HCT116 (cell line): Measurements from ENCODE around the gene RSAD1. TPM values are rescaled to one million over a fixed set of nuclear protein-coding genes. Genes with fewer than 3 reads are reported as not detected.

Source experiments
- ATAC-seq: fragments of 200-7000 bp; cut with Tn5 transposase; 2 replicates; pipeline ENCODE4 v1.9.1; 2020; ENCODE audit warnings: mild to moderate bottlenecking, moderate library complexity
- BruUV-seq: library from RNA; stranded (reverse); fragments of 400-500 nt; replicated peaks from 2 replicates; lab custom pipeline; 2021; lab: Mats Ljungman, UMichigan
- CTCF ChIA-PET: fragments of 300-600 bp; sonication (Branson Sonifier 250); formaldehyde crosslinking; loops from one replicate; lab custom pipeline; 2021; ENCODE audit warnings: antibody characterized with exemption; lab: Charles Lee
- POLR2A ChIA-PET: fragments of 300-600, 350-600 bp; sonication (Branson Sonifier 250); formaldehyde crosslinking; loops from one replicate; lab custom pipeline; 2021; ENCODE audit warnings: antibody characterized with exemption; lab: Charles Lee
- RAD21 ChIA-PET, 2 experiments: fragments of 300-600 bp; sonication (Branson Sonifier 250); formaldehyde crosslinking; loops; one replicate each; lab custom pipeline; 2023; ENCODE audit warnings: low total read pairs in 2 of 2; ENCODE audit not compliant: uncharacterized antibody in 2 of 2, unreplicated experiment in 2 of 2, low non-redundant PET in 1 of 2; lab: Charles Lee
- DNase-seq: peaks from one replicate; pipeline ENCODE4 v3.0.0-alpha.2; 2010; ENCODE audit warnings: low read depth, low spot score
- H2AFZ ChIP-seq: fragments of 200-600 bp; shearing (Covaris generic), sonication (generic); 2 replicates; pipeline ENCODE4 v1.6.1; 2017; ENCODE audit warnings: low read depth, mixed run types, mixed read lengths, antibody characterized with exemption, low read length; ENCODE audit not compliant: poor library complexity, severe bottlenecking
- H3K27ac ChIP-seq: 2 replicates; pipeline ENCODE4 v1.5.1; 2012; ENCODE audit warnings: low read depth, low read length
- H3K27me3 ChIP-seq: fragments of 200-600 bp; sonication (generic); 2 replicates; pipeline ENCODE4 v1.6.1; 2016; ENCODE audit warnings: mixed run types, low read length, mixed read lengths; ENCODE audit not compliant: insufficient read depth
- H3K36me3 ChIP-seq, 2 experiments: fragments of 200-500 bp in 1 of 2; fragments of 200-600 bp in 1 of 2; sonication (Bioruptor generic) in 1 of 2; sonication (generic) in 1 of 2; 2 replicates each; pipeline versions ENCODE4 v1.5.1 to v1.6.1; 2014 to 2016; ENCODE audit warnings: low read length in 2 of 2, inconsistent platforms in 1 of 2, mixed read lengths in 1 of 2, mixed run types in 1 of 2; ENCODE audit not compliant: insufficient read depth in 2 of 2, control insufficient read depth in 1 of 2
- H3K4me1 ChIP-seq, 2 experiments: fragments of 200-600 bp in 1 of 2; sonication (generic) in 1 of 2; 2 replicates each; pipeline versions ENCODE4 v1.5.1 to v1.6.1; 2012 to 2017; ENCODE audit warnings: low read length in 2 of 2, inconsistent platforms in 1 of 2, mild to moderate bottlenecking in 1 of 2, mixed read lengths in 1 of 2, mixed run types in 1 of 2, moderate library complexity in 1 of 2; ENCODE audit not compliant: insufficient read depth in 2 of 2, control insufficient read depth in 1 of 2
- H3K4me2 ChIP-seq: fragments of 200-600 bp; sonication (generic); 2 replicates; pipeline ENCODE4 v1.6.1; 2017; ENCODE audit warnings: mixed run types, low read length, mixed read lengths
- H3K4me3 ChIP-seq, 2 experiments: fragments of 200-600 bp in 1 of 2; sonication (generic) in 1 of 2; replicated peaks in 1 of 2; 2 replicates each; pipeline ENCODE4 v1.5.1; 2011 to 2016; ENCODE audit warnings: low read length in 2 of 2, control low read depth in 1 of 2, low read depth in 1 of 2, mild to moderate bottlenecking in 1 of 2, mixed read lengths in 1 of 2, mixed run types in 1 of 2
- H3K79me2 ChIP-seq: fragments of 200-600 bp; sonication (generic); 2 replicates; pipeline ENCODE4 v1.6.1; 2017; ENCODE audit warnings: mild to moderate bottlenecking, mixed run types, low read length, moderate library complexity, mixed read lengths; ENCODE audit not compliant: insufficient read depth
- H3K9ac ChIP-seq: fragments of 200-600 bp; sonication (generic); 2 replicates; pipeline ENCODE4 v1.6.1; 2016; ENCODE audit warnings: low read length, mixed read lengths
- H3K9me2 ChIP-seq: fragments of 200-600 bp; sonication (generic), shearing (Covaris generic); 2 replicates; pipeline ENCODE4 v1.6.1; 2017; ENCODE audit warnings: mixed run types, mild to moderate bottlenecking, moderate library complexity; ENCODE audit not compliant: insufficient read depth
- H3K9me3 ChIP-seq, 2 experiments: fragments of 200-500 bp in 1 of 2; fragments of 200-600 bp in 1 of 2; sonication (Bioruptor generic) in 1 of 2; sonication (generic) in 1 of 2; 2 replicates each; pipeline ENCODE4 v1.6.1; 2014 to 2017; ENCODE audit warnings: low read length in 2 of 2, mixed read lengths in 2 of 2, inconsistent platforms in 1 of 2, low read depth in 1 of 2, mild to moderate bottlenecking in 1 of 2, mixed run types in 1 of 2, moderate library complexity in 1 of 2; ENCODE audit not compliant: control insufficient read depth in 1 of 2, insufficient read depth in 1 of 2
- H4K20me1 ChIP-seq: fragments of 200-600 bp; sonication (generic), shearing (Covaris generic); 2 replicates; pipeline ENCODE4 v1.6.1; 2017; ENCODE audit warnings: mixed run types, mild to moderate bottlenecking, moderate library complexity; ENCODE audit not compliant: insufficient read depth
- ATF3 ChIP-seq: IDR thresholded peaks from 2 replicates; pipeline ENCODE4 v1.6.1; 2012
- CBX3 ChIP-seq: IDR thresholded peaks from 2 replicates; pipeline ENCODE4 v1.6.1; 2012; ENCODE audit warnings: low read depth
- CTCF ChIP-seq, 3 experiments: fragments of 200-600 bp in 1 of 3; sonication (generic) in 1 of 3; IDR thresholded peaks in 2 of 3; conservative IDR thresholded peaks in 1 of 3; 2 replicates each; pipeline ENCODE4 v1.5.1; 2012 to 2017; ENCODE audit warnings: low read depth in 2 of 3, low read length in 2 of 3, antibody characterized with exemption in 1 of 3, borderline replicate concordance in 1 of 3, control low read depth in 1 of 3, mild to moderate bottlenecking in 1 of 3, mixed read lengths in 1 of 3, mixed run types in 1 of 3, moderate library complexity in 1 of 3; ENCODE audit not compliant: insufficient read depth in 1 of 3
- EGR1 ChIP-seq: IDR thresholded peaks from 2 replicates; pipeline ENCODE4 v1.6.1; 2012; ENCODE audit warnings: low read depth
- ELF1 ChIP-seq: IDR thresholded peaks from 2 replicates; pipeline ENCODE4 v1.6.1; 2012; ENCODE audit warnings: low read depth, borderline replicate concordance
- EZH2 ChIP-seq: fragments of 200-600 bp; sonication (generic); IDR thresholded peaks from 2 replicates; pipeline ENCODE4 v1.6.1; 2017; ENCODE audit warnings: antibody characterized with exemption, mixed run types
- FOSL1 ChIP-seq: IDR thresholded peaks from 2 replicates; pipeline ENCODE4 v1.6.1; 2012; ENCODE audit warnings: low read depth
- MAX ChIP-seq: IDR thresholded peaks from 2 replicates; pipeline ENCODE4 v1.6.1; 2012
- POLR2A ChIP-seq: IDR thresholded peaks from 2 replicates; pipeline ENCODE4 v1.7.0; 2011; ENCODE audit warnings: borderline replicate concordance; ENCODE audit not compliant: insufficient read depth, insufficient read length; ENCODE audit errors: extremely low read depth
- POLR2AphosphoS5 ChIP-seq: IDR thresholded peaks from 2 replicates; pipeline ENCODE4 v1.6.1; 2011; ENCODE audit warnings: mild to moderate bottlenecking, low read depth, low read length, moderate library complexity
- RAD21 ChIP-seq: IDR thresholded peaks from 2 replicates; pipeline ENCODE4 v1.6.1; 2012; ENCODE audit warnings: low read depth, mild to moderate bottlenecking
- REST ChIP-seq: IDR thresholded peaks from 2 replicates; pipeline ENCODE4 v1.6.1; 2012; ENCODE audit warnings: low read depth
- SP1 ChIP-seq: IDR thresholded peaks from 2 replicates; pipeline ENCODE4 v1.6.1; 2012; ENCODE audit warnings: low read depth
- SRF ChIP-seq: IDR thresholded peaks from 2 replicates; pipeline ENCODE4 v1.6.1; 2012; ENCODE audit warnings: low read depth
- TCF7L2 ChIP-seq: IDR thresholded peaks from 2 replicates; pipeline ENCODE4 v1.7.0; 2011; ENCODE audit warnings: borderline replicate concordance, inconsistent platforms; ENCODE audit not compliant: insufficient read depth, insufficient read length; ENCODE audit errors: extremely low read depth
- YY1 ChIP-seq: IDR thresholded peaks from 2 replicates; pipeline ENCODE4 v1.6.1; 2011; ENCODE audit warnings: low read length, low read depth, moderate library complexity, mild to moderate bottlenecking; ENCODE audit not compliant: insufficient replicate concordance; ENCODE audit errors: extremely low read depth
- ZNF274 ChIP-seq: fragments of 200-500 bp; sonication (Bioruptor generic); IDR thresholded peaks from 2 replicates; pipeline ENCODE4 v1.6.1; 2014; ENCODE audit warnings: mild to moderate bottlenecking, low read depth, low read length, inconsistent platforms
- intact Hi-C: fragments of 100-400 bp; cut with micrococcal nuclease; formaldehyde crosslinking; loops from 2 replicates; pipeline ENCODE4 v1.10.0; 2022
- total RNA-seq: library from RNA; stranded (reverse); gene quantifications from one replicate; pipeline ENCODE4 v1.2.1, GENCODE V29; 2021; ENCODE audit not compliant: unreplicated experiment

The RSAD1 gene
- total RNA-seq, 1 experiment from 2014 or later, result 82.7 TPM

- no peak overlapping the region for H3K4me3 ChIP-seq
- ChIA-PET RAD21 (interaction anchor here (0.6 to 1.1 kb wide), 10 partner anchors 13 to 359 kb away, joined by 3 to 4 read pairs (median 3); no protein-coding TSS in a partner anchor), POLR2A (interaction anchor here (1.1 kb wide), 1 partner anchor 86 kb away, joined by 3 read pairs; the partner anchor contains the start of gene LRRC59), CTCF (interaction anchor here (0.7 to 2.5 kb wide), 7 partner anchors 18 to 223 kb away, joined by 3 to 16 read pairs (median 8); no protein-coding TSS in a partner anchor)
- TF ChIP-seq TCF7L2 (no peak), ATF3 (no peak), CBX3 (no peak), REST (no peak), POLR2A (no peak), SRF (no peak), CTCF (IDR thresholded peaks at IDR 0.05 in 2 of 3, conservative IDR thresholded peaks at IDR 0.05 in 1 of 3; ENCODE audit: borderline replicate concordance in 1 of 3, insufficient read depth in 1 of 3, low read depth in 2 of 3, low read length in 2 of 3) (no peak), EGR1 (no peak), YY1 (no peak), SP1 (no peak), EZH2 (no peak), FOSL1 (no peak), ZNF274 (no peak), MAX (no peak), RAD21 (no peak), ELF1 (no peak), POLR2AphosphoS5 (no peak)
- H3K79me2 ChIP-seq, result peaks cover 26% of the 10 kb centered on the region
- peaks cover 19 to 47% of the 10 kb centered on the region in 2 experiments for H3K4me1 ChIP-seq
- H3K36me3 ChIP-seq, result peaks cover 24 to 41% of the 10 kb centered on the region in 2 experiments
- ATAC-seq (no peak), DNase-seq (no peak)
- H3K4me2 ChIP-seq, result peak overlapping the region; percentile 74; the same call in 1 of the 2 replicates
- no TSS peak for BruUV-seq
- no peaks in the 10 kb centered on the region for H4K20me1 ChIP-seq
- no peaks in the 10 kb centered on the region for H3K9me3 ChIP-seq
- intact Hi-C loops, result loop anchor here (2.0 kb wide), 4 partner anchors 52 to 468 kb away; no protein-coding TSS in a partner anchor
- no peak overlapping the region for H2AFZ ChIP-seq
- peak overlapping the region; percentile 63; the same call in 1 of the 2 replicates for H3K27ac ChIP-seq
- no peak overlapping the region; the same call in 1 of the 2 replicates for H3K9ac ChIP-seq
- H3K27me3 ChIP-seq, result no peaks in the 10 kb centered on the region
- no peaks in the 10 kb centered on the region for H3K9me2 ChIP-seq
These were observed 4.6 kb downstream of the RSAD1 start for GRCh38 chr17:50483266-50483665.
